ENCODE measurements around the gene GSTM2.
"Not testable (repeated sequence)": the region's sequence is repeated elsewhere in the genome, so short reads cannot be mapped to it uniquely, and the experiment has no call there.

DNA sequence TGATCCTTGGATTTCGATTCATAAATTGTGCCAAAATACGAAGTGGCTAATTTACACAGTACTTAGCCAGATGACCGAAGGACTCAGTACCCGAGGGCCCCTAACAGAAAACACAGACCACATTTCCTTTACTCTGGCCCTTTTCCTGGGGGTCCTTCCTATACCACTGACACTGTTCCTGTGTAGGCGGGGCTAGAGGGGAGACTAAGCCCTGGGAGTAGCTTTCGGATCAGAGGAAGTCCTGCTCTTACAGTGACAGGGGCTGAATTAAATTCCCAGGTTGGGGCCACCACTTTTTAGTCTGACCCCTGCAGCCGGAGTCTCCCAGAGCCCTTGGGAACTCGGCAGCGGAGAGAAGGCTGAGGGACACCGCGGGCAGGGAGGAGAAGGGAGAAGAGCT, 19.3 kb downstream of the GSTM2 start:
- TF ChIP-seq, protein P1, sequence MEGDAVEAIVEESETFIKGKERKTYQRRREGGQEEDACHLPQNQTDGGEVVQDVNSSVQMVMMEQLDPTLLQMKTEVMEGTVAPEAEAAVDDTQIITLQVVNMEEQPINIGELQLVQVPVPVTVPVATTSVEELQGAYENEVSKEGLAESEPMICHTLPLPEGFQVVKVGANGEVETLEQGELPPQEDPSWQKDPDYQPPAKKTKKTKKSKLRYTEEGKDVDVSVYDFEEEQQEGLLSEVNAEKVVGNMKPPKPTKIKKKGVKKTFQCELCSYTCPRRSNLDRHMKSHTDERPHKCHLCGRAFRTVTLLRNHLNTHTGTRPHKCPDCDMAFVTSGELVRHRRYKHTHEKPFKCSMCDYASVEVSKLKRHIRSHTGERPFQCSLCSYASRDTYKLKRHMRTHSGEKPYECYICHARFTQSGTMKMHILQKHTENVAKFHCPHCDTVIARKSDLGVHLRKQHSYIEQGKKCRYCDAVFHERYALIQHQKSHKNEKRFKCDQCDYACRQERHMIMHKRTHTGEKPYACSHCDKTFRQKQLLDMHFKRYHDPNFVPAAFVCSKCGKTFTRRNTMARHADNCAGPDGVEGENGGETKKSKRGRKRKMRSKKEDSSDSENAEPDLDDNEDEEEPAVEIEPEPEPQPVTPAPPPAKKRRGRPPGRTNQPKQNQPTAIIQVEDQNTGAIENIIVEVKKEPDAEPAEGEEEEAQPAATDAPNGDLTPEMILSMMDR (IDR thresholded peaks at IDR 0.05): not testable (repeated sequence)
- TF ChIP-seq POLR2A (IDR thresholded peaks at IDR 0.05): not testable (repeated sequence)
